ENCODE data around the gene ABCB1. TPM values are rescaled to one million over a fixed set of nuclear protein-coding genes. Genes with fewer than 3 reads are reported as not detected.
A peak's percentile ranks its signal among the peaks of the same experiment; 100 is the strongest.

The ABCB1 gene
- total and polyA plus RNA-seq, 2 of the 13 experiments (the other 11 are each of a cell fraction or from before 2014, with no cell fraction given) = 42.8 to 52.6 TPM

DNA sequence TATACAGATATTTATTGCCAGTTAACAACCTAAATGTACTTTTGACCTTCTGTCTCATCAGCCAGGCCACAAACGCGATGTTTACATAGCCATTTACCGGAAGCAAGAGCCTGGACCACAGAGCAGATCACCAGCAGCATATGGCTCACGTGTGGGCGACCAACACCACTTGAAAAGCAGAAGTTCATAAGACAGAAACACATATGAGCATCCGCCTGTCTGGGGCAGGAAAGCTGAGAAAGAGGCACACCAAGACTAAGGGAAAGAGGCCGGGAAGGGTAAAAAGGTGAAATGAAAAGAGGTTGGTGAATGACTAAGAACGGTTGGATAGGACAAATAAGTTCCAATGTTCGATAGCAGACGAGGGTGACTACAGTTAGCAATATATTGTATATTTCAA is 1.3 kb downstream of the ABCB1 start (continued):
- TF ChIP-seq ZNF687 (CRISPR knock-in tag; IDR thresholded peaks at IDR 0.05) (no peak), SALL1 (CRISPR knock-in tag; IDR thresholded peaks at IDR 0.05) (peak; percentile 97), EP300 (IDR thresholded peaks at IDR 0.05; ENCODE audit: low read depth in 2 of 2, low read length in 2 of 2) (peak in 1 of 2 experiments; percentile 76; a peak in 2 of 4 replicates), EP300 (CRISPR knock-in tag; IDR thresholded peaks at IDR 0.05; ENCODE audit: borderline replicate concordance) (no peak), ZNF251 (CRISPR knock-in tag; IDR thresholded peaks at IDR 0.05) (no peak), MATR3 (CRISPR knock-in tag; IDR thresholded peaks at IDR 0.05) (no peak), SOX6 (IDR thresholded peaks at IDR 0.05) (no peak), SOX6 (CRISPR knock-in tag; IDR thresholded peaks at IDR 0.05) (peak; percentile 64), ZGPAT (CRISPR knock-in tag; IDR thresholded peaks at IDR 0.05) (peak; percentile 41; the same call in 1 of the 2 replicates), PHF5A (CRISPR knock-in tag; IDR thresholded peaks at IDR 0.05; ENCODE audit: low read depth, unreplicated experiment) (peak; percentile 46), TBX2 (CRISPR knock-in tag; IDR thresholded peaks at IDR 0.05; ENCODE audit: borderline replicate concordance) (peak; percentile 44; the same call in 1 of the 2 replicates), ZBTB21 (CRISPR knock-in tag; IDR thresholded peaks at IDR 0.05) (no peak), ELF4 (CRISPR knock-in tag; IDR thresholded peaks at IDR 0.05; ENCODE audit: borderline replicate concordance) (no peak), ZNF335 (CRISPR knock-in tag; IDR thresholded peaks at IDR 0.05) (peak; percentile 21; the same call in 1 of the 2 replicates), ZZZ3 (CRISPR knock-in tag; IDR thresholded peaks at IDR 0.05; ENCODE audit: borderline replicate concordance) (no peak), RERE (CRISPR knock-in tag; IDR thresholded peaks at IDR 0.05; ENCODE audit: low read depth) (0 out of 2 replicates have a peak, but pooled peaks have one; percentile 58), SKI (IDR thresholded peaks at IDR 0.05; ENCODE audit: partially characterized antibody) (peak; percentile 31), PAF1 (CRISPR knock-in tag; IDR thresholded peaks at IDR 0.05) (no peak)
- TF ChIP-seq, protein P1, sequence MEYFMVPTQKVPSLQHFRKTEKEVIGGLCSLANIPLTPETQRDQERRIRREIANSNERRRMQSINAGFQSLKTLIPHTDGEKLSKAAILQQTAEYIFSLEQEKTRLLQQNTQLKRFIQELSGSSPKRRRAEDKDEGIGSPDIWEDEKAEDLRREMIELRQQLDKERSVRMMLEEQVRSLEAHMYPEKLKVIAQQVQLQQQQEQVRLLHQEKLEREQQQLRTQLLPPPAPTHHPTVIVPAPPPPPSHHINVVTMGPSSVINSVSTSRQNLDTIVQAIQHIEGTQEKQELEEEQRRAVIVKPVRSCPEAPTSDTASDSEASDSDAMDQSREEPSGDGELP (IDR thresholded peaks at IDR 0.05; ENCODE audit: borderline replicate concordance, low read depth) = peak; percentile 64; the same call in 1 of the 2 replicates
